ENCODE results near the gene CPTP.

The CPTP gene

GRCh38 chr1:1329304-1330210 lies 5.0 kb downstream of the CPTP start:
- no peak overlapping the region for H3K27ac ChIP-seq
- no peak for TF ChIP-seq CTCF (IDR thresholded peaks at IDR 0.05)
- no peak overlapping the region for H3K4me3 ChIP-seq
- no peak for DNase-seq (ENCODE audit: low spot score)

DNA sequence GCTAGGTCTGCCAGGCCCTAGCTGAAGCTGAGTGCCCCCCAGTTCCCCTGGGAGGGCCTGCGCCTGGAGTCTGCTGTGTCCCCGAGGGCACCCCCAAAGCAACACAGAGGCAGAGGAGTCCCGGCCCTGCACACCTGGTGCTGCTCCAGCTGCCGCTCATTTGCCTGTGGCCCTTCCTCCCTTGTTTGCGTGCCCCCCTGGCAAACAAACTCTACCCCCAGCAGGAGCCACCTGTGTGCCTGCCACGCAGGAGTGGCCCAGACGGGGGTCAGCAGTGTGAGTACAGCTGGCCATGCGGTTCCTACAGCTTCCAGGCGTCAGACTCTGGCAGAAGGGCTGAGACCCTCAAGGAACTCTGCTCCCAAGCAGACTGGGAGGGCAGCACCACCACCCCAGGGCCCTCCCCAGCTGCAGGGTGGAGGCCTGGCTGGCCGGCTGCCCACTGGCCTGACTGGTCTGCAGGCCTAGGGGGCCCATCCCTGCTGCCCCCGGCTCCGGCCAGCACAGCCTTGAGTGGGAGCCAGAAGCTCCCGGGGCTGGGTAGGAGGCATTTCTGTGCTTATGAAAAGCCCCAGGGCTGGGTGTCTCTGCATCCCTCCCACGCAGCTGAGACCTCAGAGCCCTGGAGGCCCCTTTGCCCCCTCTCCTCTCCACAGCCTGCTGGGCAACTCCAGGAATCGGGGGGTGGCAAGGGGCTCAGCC lies 5.9 kb downstream of the CPTP start:
- Histone ChIP-seq H3K4me3 (no peak overlapping the region), H3K27ac (no peak overlapping the region)
- TF ChIP-seq CTCF (IDR thresholded peaks at IDR 0.05): no peak
- no peak for DNase-seq (ENCODE audit: low spot score)

DNA sequence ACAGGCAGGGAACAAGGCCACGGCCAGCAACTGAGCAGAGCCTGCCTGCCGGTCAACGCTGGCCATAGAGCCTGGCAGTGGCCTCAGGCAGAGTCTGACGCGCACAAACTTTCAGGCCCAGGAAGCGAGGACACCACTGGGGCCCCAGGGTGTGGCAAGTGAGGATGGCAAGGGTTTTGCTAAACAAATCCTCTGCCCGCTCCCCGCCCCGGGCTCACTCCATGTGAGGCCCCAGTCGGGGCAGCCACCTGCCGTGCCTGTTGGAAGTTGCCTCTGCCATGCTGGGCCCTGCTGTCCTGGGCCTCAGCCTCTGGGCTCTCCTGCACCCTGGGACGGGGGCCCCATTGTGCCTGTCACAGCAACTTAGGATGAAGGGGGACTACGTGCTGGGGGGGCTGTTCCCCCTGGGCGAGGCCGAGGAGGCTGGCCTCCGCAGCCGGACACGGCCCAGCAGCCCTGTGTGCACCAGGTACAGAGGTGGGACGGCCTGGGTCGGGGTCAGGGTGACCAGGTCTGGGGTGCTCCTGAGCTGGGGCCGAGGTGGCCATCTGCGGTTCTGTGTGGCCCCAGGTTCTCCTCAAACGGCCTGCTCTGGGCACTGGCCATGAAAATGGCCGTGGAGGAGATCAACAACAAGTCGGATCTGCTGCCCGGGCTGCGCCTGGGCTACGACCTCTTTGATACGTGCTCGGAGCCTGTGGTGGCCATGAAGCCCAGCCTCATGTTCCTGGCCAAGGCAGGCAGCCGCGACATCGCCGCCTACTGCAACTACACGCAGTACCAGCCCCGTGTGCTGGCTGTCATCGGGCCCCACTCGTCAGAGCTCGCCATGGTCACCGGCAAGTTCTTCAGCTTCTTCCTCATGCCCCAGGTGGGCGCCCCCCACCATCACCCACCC lies 6.7 kb downstream of the CPTP start, which contains the start of gene TAS1R3:
TSS of gene TAS1R3 (plus strand) at position 213 of the 898 bp plus-strand sequence. CDS start at position 279, 66 bp downstream.
- no peak for DNase-seq (ENCODE audit: low spot score)
- Histone ChIP-seq H3K4me3 (no peak within 1 kb of the TSS), H3K27ac (no peak within 1 kb of the TSS)
- no peak for TF ChIP-seq CTCF (IDR thresholded peaks at IDR 0.05)

DNA sequence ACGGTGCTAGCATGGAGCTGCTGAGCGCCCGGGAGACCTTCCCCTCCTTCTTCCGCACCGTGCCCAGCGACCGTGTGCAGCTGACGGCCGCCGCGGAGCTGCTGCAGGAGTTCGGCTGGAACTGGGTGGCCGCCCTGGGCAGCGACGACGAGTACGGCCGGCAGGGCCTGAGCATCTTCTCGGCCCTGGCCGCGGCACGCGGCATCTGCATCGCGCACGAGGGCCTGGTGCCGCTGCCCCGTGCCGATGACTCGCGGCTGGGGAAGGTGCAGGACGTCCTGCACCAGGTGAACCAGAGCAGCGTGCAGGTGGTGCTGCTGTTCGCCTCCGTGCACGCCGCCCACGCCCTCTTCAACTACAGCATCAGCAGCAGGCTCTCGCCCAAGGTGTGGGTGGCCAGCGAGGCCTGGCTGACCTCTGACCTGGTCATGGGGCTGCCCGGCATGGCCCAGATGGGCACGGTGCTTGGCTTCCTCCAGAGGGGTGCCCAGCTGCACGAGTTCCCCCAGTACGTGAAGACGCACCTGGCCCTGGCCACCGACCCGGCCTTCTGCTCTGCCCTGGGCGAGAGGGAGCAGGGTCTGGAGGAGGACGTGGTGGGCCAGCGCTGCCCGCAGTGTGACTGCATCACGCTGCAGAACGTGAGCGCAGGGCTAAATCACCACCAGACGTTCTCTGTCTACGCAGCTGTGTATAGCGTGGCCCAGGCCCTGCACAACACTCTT lies 7.6 kb downstream of the CPTP start:
- no peak overlapping the region for H3K4me3 ChIP-seq
- no peak for TF ChIP-seq CTCF (IDR thresholded peaks at IDR 0.05)
- H3K27ac ChIP-seq: no peak overlapping the region
- no peak for DNase-seq (ENCODE audit: low spot score)

- Histone ChIP-seq H3K27ac (no peak overlapping the region), H3K4me3 (no peak overlapping the region)
- DNase-seq (ENCODE audit: low spot score): no peak
- TF ChIP-seq CTCF (IDR thresholded peaks at IDR 0.05): no peak
These were observed 8.3 kb downstream of the CPTP start for GRCh38 chr1:1332774-1333480.
